Smooth muscle cell (in vitro differentiated cells): Measurements from ENCODE around the gene TECTB. TPM values are rescaled to one million over a fixed set of nuclear protein-coding genes. Genes with fewer than 3 reads are reported as not detected.

ENCODE experiments used
- DNase-seq: peaks from one replicate; lab custom pipeline; 2025; ENCODE audit not compliant: unreplicated experiment; lab: John Stamatoyannopoulos, UW
- H2AFZ ChIP-seq: fragments of 200-600 bp; sonication (generic); 2 replicates; pipeline ENCODE4 v1.6.0; 2016; ENCODE audit warnings: antibody characterized with exemption, low read depth, mild to moderate bottlenecking
- H3F3A ChIP-seq: fragments of 200-600 bp; sonication (generic); 2 replicates; pipeline ENCODE4 v1.6.0; 2017; ENCODE audit warnings: antibody characterized with exemption, low read depth
- H3K27ac ChIP-seq: fragments of 200-600 bp; sonication (generic); 2 replicates; pipeline ENCODE4 v1.5.1; 2016; ENCODE audit warnings: low read depth, mild to moderate bottlenecking
- H3K27me3 ChIP-seq: fragments of 200-600 bp; sonication (generic); 2 replicates; pipeline ENCODE4 v1.6.1; 2016; ENCODE audit warnings: low read depth, mild to moderate bottlenecking
- H3K36me3 ChIP-seq: fragments of 200-600 bp; sonication (generic); 2 replicates; pipeline ENCODE4 v1.5.1; 2016; ENCODE audit warnings: low read depth
- H3K4me1 ChIP-seq: fragments of 200-600 bp; sonication (generic); 2 replicates; pipeline ENCODE4 v1.5.1; 2016; ENCODE audit warnings: low read depth
- H3K4me2 ChIP-seq: fragments of 200-600 bp; sonication (generic); 2 replicates; pipeline ENCODE4 v1.6.0; 2016; ENCODE audit warnings: mild to moderate bottlenecking
- H3K4me3 ChIP-seq: fragments of 200-600 bp; sonication (generic); 2 replicates; pipeline ENCODE4 v1.5.1; 2016; ENCODE audit warnings: mild to moderate bottlenecking
- H3K79me2 ChIP-seq: fragments of 200-600 bp; sonication (generic); 2 replicates; pipeline ENCODE4 v1.6.0; 2016; ENCODE audit warnings: low read depth, mild to moderate bottlenecking
- H3K9ac ChIP-seq: fragments of 200-600 bp; sonication (generic); 2 replicates; pipeline ENCODE4 v1.6.0; 2016; ENCODE audit warnings: low read depth
- H3K9me3 ChIP-seq: fragments of 200-600 bp; sonication (generic); replicated peaks from 2 replicates; pipeline ENCODE4 v1.5.1; 2016; ENCODE audit warnings: low read depth
- H4K20me1 ChIP-seq: fragments of 200-600 bp; sonication (generic); 2 replicates; pipeline ENCODE4 v1.6.0; 2016; ENCODE audit warnings: low read depth
- WGBS: methylation state at CpG from one replicate; pipeline ENCODE4 v1.1.7; 2016; ENCODE audit warnings: low lambda C conversion rate; 5-methylcytosine and 5-hydroxymethylcytosine counted together
- polyA plus RNA-seq: library from polyadenylated mRNA; unstranded; fragments of >200 nt; fragmentation: Nextera tagmentation; extraction: Ambion mirVana; gene quantifications from 2 replicates; pipeline ENCODE4 v1.2.1, GENCODE V29; 2016
- total RNA-seq: library from RNA; depleted of rRNA; stranded (reverse); fragments of >200 nt; gene quantifications from 2 replicates; pipeline ENCODE4 v1.2.3, GENCODE V29; 2014
- TF ChIP-seq, protein P1 (sequence below): fragments of 200-600 bp; sonication (generic); IDR thresholded peaks from 2 replicates; pipeline ENCODE4 v1.5.1; 2017; ENCODE audit warnings: borderline replicate concordance, mild to moderate bottlenecking, antibody characterized with exemption; ENCODE audit not compliant: insufficient read depth, poor library complexity, severe bottlenecking

Gene TECTB
- total and polyA plus RNA-seq, 2 experiments from 2014 or later = not detected

DNA sequence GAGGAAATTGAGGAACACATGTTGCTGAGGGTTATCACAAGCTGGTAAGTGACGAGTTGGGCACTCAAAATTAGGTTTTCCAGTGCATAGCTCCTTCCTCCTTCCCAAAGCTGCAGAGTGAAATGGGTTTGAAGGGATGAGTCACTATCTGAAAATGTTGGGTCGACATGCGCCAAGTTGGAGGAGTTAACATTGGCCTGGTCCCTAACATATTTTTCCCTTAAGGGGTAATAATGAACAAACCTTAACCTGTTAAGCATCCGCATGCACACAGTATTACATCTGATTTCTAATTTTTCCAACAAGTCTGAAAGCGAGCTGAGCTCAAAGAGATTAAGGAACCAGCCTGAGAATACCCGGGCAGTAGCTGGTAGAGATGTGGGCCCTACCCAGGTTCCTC lies 20.7 kb upstream of the TECTB start:
- WGBS = 70% methylated on average over 6 of the region's 6 CpGs
- Histone ChIP-seq H2AFZ (no peak overlapping the region), H3K9ac (no peak overlapping the region), H3K36me3 (no peaks in the 10 kb centered on the region), H3K9me3 (no peaks in the 10 kb centered on the region), H3K4me2 (no peak overlapping the region), H3K27me3 (no peaks in the 10 kb centered on the region), H3F3A (no peaks in the 10 kb centered on the region), H3K27ac (no peak overlapping the region), H4K20me1 (no peaks in the 10 kb centered on the region), H3K4me1 (no peaks in the 10 kb centered on the region), H3K4me3 (no peak overlapping the region), H3K79me2 (no peaks in the 10 kb centered on the region)
- no peak for DNase-seq
- TF ChIP-seq, protein P1, sequence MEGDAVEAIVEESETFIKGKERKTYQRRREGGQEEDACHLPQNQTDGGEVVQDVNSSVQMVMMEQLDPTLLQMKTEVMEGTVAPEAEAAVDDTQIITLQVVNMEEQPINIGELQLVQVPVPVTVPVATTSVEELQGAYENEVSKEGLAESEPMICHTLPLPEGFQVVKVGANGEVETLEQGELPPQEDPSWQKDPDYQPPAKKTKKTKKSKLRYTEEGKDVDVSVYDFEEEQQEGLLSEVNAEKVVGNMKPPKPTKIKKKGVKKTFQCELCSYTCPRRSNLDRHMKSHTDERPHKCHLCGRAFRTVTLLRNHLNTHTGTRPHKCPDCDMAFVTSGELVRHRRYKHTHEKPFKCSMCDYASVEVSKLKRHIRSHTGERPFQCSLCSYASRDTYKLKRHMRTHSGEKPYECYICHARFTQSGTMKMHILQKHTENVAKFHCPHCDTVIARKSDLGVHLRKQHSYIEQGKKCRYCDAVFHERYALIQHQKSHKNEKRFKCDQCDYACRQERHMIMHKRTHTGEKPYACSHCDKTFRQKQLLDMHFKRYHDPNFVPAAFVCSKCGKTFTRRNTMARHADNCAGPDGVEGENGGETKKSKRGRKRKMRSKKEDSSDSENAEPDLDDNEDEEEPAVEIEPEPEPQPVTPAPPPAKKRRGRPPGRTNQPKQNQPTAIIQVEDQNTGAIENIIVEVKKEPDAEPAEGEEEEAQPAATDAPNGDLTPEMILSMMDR = no peak

DNA sequence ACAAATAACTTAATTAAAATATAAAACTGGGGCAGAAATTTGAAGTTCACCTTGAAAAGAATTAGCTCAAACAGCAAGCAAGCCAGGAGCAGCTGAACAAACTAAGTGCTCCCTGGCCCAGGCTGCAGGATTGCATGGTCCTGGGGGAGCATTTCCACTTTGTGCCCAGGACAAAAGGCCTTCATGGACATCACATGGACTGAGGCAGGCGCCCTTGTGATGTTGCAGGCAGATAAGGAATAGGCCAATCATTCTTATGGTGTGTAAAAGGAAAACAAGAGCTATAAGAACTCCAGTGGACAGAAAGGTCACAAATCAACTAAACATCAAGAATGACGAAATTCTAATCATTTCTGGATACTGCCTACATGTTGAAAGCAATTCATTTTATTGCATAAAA lies 17.5 kb upstream of the TECTB start:
- no peak overlapping the region for H2AFZ ChIP-seq
- H3K4me2 ChIP-seq = no peak overlapping the region
- TF ChIP-seq, protein P1 = no peak
- H3K4me3 ChIP-seq = no peak overlapping the region
- WGBS = 70% methylated on average over 2 of the region's 2 CpGs
- no peaks in the 10 kb centered on the region for H3K9me3 ChIP-seq
- no peak for DNase-seq
- no peaks in the 10 kb centered on the region for H3K79me2 ChIP-seq
- H3F3A ChIP-seq = no peaks in the 10 kb centered on the region
- H3K27ac ChIP-seq = no peak overlapping the region
- no peaks in the 10 kb centered on the region for H3K27me3 ChIP-seq
- H3K4me1 ChIP-seq = no peaks in the 10 kb centered on the region
- H3K9ac ChIP-seq = no peak overlapping the region
- no peaks in the 10 kb centered on the region for H3K36me3 ChIP-seq
- no peaks in the 10 kb centered on the region for H4K20me1 ChIP-seq

- no peak for DNase-seq
- H3K27ac ChIP-seq = no peak overlapping the region
- no peak overlapping the region for H3K9ac ChIP-seq
- no peaks in the 10 kb centered on the region for H4K20me1 ChIP-seq
- no peak overlapping the region for H2AFZ ChIP-seq
- no peak overlapping the region for H3K4me3 ChIP-seq
- no peaks in the 10 kb centered on the region for H3K36me3 ChIP-seq
- H3K27me3 ChIP-seq = no peaks in the 10 kb centered on the region
- H3K4me1 ChIP-seq = no peaks in the 10 kb centered on the region
- H3K4me2 ChIP-seq = no peak overlapping the region
- TF ChIP-seq, protein P1 = no peak
- no peaks in the 10 kb centered on the region for H3F3A ChIP-seq
- H3K79me2 ChIP-seq = no peaks in the 10 kb centered on the region
- no peaks in the 10 kb centered on the region for H3K9me3 ChIP-seq
These were observed 13.9 kb upstream of the TECTB start for GRCh38 chr10:112269266-112269665.

- H3K9me3 ChIP-seq = no peaks in the 10 kb centered on the region
- no peak overlapping the region for H3K4me2 ChIP-seq
- H3F3A ChIP-seq = no peaks in the 10 kb centered on the region
- TF ChIP-seq, protein P1 = no peak
- H2AFZ ChIP-seq = no peak overlapping the region
- H3K4me3 ChIP-seq = no peak overlapping the region
- H3K79me2 ChIP-seq = no peaks in the 10 kb centered on the region
- H3K27ac ChIP-seq = no peak overlapping the region
- no peaks in the 10 kb centered on the region for H3K36me3 ChIP-seq
- no peak for DNase-seq
- H3K9ac ChIP-seq = no peak overlapping the region
- no peaks in the 10 kb centered on the region for H4K20me1 ChIP-seq
- H3K27me3 ChIP-seq = no peaks in the 10 kb centered on the region
- WGBS = 75% methylated on average over 3 of the region's 3 CpGs
- no peaks in the 10 kb centered on the region for H3K4me1 ChIP-seq
These were observed 11.2 kb upstream of the TECTB start for GRCh38 chr10:112271982-112272381.
